NCI-H345 (cell line): ENCODE results near the gene ABCB9.
"Not testable (repeated sequence)": the region's sequence is repeated elsewhere in the genome, so short reads cannot be mapped to it uniquely, and the experiment has no call there.

Experiments
- DNase-seq: peaks from one replicate; lab custom pipeline; 2025; lab: John Stamatoyannopoulos, UW

Gene ABCB9

DNA sequence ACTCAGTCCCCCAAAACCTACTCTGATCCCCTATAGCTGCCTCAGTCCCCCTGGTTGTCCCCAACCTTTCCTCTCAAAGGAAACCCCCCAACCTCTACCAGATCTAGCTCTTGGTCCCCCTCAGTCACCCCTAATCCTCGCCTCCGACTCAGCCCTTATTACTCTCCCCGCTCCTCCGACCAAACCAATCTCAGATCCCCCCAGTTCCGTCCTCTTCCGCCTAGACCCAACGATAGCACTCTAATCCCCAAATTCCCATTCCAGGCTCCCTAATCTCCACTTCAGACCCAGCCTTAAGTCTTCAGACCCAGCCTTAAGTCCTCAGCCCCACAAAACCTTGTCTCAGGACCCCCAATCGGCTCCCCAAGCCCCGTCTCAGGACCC, 71.0 kb downstream of the ABCB9 start:
- DNase-seq, result no peak

DNA sequence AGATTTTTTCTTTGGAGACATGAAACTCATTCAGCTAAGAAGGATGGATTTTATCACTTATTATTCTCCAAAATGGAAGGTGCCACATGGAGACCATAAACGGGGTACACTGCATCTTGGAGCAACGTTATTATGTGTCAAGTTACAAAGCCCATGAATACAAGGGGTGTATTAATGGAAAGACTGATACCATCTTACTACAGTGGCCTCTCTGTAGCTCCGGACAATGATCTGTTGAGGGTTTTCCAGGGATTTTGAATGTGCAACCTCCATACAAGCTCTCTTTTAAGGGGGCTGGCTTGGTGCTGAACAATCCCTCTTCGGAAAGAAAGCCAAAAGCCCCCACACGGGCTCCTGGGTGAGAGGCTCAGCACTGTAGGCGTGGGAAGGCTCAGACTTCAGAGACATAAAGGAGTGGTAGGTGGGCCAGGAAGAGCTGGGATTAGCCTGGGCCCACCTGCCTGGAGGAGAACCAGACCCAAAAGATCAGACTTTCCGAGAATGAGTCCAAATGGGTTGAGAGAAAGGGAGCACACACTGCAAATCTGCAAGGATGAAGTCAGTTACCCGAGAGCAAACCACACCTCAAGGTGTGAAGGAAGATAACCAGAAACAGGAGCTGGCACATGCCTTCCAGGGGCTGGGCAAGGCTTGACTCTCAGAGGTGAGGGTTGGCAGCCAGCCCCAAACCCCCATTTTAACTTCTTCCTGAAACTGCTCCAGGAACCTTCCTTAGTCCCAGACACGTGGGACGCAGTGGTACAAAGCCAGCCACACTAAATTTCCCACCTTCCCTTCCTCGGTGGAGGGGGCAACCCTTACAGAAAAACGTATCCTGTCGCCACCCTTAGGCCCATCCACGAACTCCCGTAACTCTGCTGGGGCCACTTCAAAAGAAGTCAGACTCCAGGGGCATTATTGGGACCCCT, 71.8 kb downstream of the ABCB9 start:
- no peak for DNase-seq

DNA sequence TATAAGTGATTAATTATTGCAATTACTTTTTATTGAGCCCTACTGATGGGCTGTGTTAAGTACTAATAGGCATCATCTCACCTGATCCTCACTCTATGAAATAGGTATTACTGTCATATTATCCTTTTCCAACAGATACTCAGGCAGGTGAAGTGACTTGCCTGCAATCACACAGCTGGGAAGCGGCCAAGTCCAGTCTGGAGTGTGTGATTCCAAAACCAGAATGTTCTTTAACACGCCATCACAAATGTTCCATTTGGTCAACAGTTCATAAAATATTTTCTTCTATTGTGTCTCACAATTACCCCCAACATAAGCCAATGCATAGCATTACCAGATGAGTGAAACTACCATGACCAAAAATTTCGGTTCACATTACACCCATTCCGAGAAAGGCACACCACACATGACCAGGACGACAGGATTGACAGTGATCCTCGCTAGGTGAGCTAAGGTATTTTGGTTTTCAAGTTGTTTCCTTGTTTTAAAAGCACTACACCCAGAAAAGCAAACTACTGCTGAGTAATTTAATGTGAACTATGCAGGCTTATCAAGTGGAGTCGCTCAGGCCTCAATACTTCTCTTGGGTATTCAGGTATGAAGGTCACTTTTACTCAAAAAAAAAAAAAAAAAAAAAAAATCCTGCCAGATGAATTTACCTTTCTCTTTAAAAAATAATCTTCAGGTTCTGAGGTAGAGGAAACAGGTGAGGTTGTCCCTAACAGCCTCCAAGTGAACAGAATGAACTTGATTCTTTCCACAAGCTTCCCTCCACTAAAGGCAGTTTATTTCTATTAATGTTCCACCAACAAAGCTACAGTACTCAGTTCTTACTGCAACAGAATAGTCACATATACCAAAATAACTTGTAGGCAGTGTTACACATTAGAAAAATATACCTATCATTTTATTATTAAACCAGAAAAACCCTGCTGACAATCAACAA, 72.8 kb downstream of the ABCB9 start:
- DNase-seq, result no peak

DNA sequence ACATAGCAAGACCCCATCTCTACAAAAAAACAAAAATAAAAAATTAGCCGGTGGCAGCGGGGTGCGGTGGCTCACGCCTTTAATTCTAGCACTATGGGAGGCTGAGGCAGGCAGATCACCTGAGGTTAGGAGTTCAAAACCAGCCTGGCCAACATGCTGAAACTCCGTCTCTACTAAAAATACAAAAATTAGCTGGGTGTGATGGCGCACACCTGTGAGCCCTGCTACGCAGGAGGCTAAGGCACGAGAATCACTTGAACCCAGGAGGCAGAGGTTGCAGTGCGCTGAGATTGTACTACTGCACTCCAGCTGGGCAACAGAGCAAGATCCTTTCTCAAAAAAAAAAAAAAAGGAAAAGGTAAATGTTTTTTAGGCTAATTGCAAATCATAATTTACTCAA, 73.5 kb downstream of the ABCB9 start:
- DNase-seq, result not testable (repeated sequence)

DNA sequence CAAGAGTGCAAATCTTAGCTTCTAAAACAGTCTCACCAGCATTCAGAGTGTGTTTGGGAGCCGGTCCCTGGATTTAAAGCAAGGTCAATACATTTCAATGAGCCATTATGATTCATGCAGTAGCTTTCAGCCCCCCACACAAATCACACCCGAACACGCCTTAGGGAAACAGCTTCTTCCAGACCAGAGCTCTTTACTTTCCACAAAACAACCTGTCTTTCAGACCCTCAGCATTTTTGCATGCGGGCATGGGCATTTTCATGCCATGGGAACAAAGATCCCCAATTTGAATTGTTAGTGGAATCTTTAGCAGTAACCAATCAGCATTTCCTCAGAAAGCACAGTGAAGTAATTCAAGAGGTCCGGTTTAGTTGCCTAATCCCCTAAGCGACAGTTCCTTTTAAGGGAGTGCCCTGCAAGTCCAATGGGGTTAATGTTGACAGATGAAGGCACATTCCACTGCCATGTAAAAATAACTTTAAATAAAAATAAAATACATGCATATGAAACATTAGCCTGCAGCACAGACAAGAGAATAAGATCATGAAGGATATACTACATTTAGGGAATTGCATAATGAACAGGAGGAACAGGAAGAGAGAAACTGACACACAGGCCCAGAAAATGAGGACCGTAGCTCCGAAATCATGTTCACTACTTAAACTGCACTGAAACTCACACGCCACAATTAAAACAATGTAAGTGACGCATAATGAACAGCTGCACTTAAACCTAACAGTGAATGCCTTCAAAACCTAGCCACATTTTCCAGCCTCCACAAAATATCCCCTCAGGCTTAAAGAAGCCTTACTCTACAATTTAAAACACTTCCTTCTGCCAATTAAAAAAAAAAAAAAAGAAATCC, 74.4 kb downstream of the ABCB9 start:
- no peak for DNase-seq

DNA sequence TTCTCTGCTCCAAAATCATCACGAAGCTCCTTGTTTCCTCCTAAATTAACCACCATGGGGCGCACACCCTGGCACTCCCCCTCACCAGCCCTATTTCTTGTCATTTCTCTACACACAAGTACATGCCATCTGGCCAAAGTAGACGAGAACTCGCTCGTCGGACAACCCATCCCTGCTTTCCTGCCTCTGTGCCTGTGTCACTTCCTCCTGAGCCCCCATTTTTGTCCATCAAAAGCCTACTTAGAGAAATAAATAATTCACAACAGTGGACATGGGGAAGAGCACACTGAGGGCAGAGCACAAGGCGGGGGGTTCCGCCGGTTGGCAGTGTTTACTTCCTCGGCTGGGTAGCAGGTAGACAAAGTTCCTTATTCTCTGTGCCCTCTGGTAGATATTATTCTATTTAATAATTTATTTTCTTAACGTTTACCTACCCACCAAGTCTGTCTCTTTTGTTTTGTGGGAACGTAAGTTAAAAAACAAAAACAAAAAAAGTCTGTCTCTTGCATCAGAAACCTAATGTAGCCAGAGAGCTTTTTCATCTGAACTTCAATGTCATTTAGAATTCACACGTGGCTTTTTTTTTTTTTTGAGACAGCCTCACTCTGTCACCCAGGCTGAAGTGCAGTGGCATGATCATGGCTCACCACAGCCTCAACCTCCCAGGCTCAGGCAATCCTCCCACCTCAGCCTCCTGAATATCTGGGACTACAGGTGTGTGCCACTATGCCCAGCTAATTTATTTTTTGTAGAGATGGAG, 76.3 kb downstream of the ABCB9 start:
- no peak for DNase-seq

DNA sequence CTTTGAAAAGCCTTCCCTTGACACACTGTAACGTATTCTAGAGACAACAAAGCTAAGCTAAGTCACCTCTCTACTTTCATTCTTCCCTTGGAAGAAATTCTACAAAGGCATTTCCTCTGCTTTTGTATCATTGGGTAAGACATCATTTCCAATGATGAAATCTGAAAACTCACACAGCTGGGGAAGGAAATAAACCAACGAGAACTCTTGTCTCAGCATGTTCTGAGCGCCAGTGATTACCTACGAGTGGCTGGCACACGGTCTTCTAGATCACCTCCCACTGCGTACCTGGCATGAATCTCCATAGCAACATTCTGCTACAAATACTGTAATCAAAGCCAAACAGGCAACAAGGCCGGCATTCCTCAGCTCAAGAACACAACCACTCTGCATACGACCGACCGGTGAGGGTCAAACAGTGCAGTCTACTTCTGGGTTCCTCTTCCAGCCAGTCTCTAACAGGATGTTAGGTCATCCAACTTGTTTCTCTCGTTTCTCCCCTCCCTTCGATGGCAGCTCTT, 78.0 kb downstream of the ABCB9 start:
- peak; percentile 74 for DNase-seq

DNA sequence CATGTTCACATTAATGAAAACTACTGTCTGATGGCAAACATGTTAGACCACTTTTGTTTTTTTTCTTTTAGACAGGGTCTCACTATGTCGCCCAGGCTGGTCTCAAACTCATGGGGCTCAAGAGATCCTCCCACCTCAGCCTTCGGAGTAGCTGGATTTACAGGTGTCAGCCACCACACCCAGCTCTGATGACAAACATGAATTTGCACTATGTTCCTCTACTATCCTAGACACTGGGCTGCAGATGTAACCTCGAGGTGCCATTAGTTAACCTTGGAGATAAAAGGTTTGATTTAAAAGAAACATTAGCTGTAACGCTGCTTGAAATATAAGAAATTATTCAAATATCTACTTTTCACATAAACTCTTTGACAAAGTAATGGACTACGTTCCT, 78.4 kb downstream of the ABCB9 start:
- DNase-seq, result no peak

DNA sequence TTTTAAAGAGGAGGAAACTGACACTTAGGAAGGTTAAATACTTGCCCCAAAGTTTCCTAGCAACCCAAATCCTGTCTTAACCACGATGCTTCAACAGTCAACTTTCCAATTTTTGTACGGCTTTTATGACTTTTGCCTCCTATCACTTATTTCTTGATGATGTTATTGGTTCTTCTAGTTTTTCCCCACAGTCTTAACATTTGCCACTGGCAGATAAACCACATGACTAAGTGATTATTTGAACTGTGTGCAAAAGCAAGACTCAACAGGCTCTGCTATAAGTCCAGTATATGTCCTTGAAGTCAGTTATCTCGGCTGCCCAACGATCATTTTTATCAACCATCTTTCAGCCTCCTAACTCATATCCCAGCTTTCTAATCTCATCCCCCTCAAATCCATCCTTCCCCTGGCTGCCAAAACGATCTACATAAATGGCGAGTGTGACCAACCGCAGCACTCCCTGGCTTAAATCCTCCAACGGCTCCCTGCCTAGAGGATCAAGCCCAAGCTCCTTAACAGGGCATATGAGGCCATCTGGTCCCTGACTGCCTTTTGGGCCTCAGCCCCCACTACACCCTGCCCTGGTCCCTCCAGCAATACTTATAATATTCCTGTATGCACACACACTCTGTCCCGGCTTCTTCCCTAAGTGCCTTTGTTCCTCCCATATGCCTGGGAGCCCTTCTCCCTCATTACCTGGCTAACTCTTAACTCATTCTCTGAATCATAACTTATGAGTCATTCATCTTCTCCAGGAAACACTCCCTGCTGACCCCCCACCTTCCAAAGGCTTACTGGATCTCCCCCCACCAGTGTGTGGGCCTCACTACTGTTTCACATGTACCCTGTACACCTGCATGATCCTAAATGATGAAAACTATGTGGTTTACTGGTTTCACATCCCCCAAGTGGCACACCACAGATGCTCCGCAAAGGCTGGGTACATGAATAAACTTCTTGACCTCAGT, 79.1 kb downstream of the ABCB9 start:
- DNase-seq, result no peak

DNA sequence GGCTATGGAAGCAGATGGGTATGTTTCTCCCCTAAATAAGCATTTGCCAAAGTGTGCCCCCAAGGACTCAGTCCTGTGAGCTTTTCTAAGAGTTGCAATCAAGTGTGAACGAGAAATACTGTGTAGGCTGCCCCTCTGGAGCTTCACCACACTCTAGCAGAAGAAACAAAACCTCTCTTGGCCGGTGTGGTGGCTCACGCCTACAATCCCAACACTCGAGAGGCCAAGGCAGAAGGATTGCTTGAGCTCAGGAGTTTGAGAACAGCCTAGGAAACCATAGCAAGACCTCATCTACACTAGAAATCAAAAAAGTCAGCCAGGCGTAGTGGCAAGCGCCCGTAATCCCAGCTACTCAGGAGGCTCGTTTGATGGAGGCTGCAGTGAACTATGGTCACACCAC, 80.1 kb downstream of the ABCB9 start:
- no peak for DNase-seq

DNA sequence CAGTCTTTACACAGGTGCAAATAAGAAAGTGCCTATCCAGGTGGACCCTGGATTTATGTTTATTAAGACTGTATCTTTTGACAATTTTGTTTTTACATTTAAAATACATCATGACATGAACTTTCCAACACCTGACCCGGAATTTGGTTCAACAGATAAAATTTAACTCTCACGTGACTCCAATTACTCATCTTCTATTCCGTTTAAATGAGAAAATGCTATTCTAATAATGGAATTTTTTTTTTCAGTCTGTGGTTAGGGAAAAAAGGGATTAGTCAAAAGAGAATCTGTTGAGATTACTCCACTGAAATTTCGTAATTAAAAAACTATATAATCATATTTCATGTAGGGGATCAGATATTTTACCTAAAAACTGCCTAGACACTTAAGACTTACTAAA, 81.4 kb downstream of the ABCB9 start:
- DNase-seq, result no peak

DNA sequence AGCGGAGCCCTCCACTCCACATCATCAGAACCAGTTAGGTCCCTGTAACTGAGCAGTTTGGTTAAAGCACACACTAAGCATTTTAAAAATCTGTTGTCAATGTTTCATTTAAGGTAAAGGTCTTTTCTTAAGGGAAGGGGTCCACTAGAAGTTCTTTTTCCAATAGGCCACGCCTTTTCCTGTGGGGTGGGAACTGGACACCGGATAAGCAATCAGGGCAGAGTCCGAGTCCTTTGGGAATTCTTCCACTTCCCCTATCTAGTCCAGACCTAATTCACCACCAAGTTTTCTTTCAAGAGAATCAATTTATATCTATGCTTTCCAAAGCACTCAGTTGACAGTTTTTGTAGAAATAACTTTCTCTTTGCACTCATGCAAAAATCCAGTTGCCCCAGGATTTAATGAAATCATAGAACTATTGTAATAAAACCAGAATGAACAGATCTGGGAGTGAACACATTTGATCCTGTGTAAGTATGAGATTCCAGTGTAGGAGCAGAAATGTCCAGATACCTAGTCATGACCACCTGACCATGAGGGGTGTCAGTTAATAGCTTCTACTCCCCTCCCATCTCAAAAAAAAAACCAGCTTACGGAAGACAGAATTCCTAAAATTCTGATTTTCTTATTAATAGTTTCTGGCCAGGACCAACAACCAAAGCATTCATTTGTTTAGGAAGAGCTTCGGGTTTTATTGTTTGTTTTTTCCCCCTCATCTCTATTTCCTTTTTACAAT, 82.0 kb downstream of the ABCB9 start:
- DNase-seq, result no peak

DNA sequence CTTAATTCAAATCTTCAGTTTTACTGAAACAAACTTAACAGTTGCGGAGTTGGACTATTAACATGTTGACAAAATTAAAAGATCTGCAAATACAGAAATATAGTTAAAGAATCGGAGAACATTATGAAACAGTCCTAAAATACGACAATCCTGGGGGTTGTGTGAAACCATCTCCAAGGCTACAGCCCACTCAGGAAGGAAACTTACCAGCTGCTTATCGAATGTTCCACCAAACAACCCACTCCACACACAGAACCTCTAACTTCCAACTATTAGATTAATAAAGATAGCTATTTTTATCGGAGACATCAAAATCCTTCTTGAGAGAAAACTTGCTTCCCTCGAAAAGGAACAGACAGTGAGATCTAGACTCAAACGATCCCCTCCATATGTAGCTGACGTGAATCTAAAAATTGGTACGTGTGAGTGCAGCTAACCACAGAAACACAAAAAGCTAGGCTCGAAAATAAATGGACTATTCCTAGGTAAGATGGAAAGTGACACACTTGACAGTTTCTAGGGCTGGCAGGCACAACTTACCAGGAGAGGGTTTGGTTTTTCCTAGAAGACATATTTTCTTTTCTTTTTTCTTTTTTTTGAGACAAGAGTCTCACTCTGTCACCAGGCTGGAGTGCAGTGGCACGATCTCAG, 83.2 kb downstream of the ABCB9 start:
- DNase-seq, result no peak

DNA sequence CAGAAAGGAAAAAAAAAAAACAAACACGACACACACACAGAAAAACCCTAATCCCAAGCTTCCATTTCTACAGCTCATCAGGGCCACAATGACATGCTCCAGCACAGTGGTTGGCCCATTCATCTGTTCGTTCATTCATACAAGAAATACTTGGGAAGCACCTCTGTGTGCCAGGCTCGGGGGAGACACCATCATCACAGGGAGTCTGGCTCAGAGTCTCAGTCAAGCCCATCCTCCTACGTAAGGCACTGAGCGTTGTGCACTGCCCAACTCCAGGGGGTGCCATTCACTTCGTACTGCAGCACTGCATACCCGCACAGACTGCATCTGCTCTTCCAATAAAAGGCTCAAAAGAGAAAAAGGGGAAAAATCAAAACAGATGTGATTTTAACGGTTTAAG, 85.6 kb downstream of the ABCB9 start:
- DNase-seq, result peak; percentile 43

DNA sequence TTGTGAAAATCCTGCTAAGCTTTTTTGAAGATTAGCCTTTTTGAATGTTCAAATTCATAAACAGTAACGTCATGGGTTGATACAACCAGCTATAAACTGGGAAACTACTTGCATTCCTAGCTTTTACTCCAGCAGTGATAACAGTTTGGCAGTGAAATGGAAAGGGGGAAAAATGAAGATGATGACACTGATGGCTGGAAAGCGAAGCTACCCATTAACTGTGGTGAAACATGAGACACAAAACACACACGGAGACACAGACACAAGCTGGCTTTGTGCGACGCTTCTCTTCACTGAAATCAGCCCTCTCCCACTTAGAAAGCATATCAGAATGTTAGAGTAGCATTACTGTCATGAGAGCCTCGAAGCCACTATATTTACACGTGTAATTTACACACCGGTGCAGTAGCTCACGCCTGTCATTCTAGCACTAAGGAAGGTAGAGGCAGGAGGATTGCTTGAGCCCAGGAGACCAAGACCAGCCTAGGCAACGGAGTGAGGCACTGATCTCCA, 86.1 kb downstream of the ABCB9 start:
- DNase-seq, result no peak
